CD4-positive, alpha-beta T cell treated with Interleukin-6 for 4 hours (primary cell): ENCODE data around the gene RAB44.
"Not testable (repeated sequence)": the region's sequence is repeated elsewhere in the genome, so short reads cannot be mapped to it uniquely, and the experiment has no call there.

Experiments used
- DNase-seq: peaks from one replicate; pipeline ENCODE4 v3.0.0-alpha.2; 2020; ENCODE audit warnings: mixed read lengths

Gene RAB44

GRCh38 chr6:36697481-36697903 is at the start of gene RAB44:
RAB44 (plus strand) TSS chr6:36697826; CDS start chr6:36704236, 6,410 bp downstream.
- DNase-seq: no peak

- no peak for DNase-seq
Observed at GRCh38 chr6:36649086-36649485, 48.5 kb upstream of the RAB44 start.

- DNase-seq: no peak
Observed at GRCh38 chr6:36649701-36650484, 47.7 kb upstream of the RAB44 start.

- no peak for DNase-seq
Observed at GRCh38 chr6:36650848-36651478, 46.7 kb upstream of the RAB44 start.

- no peak for DNase-seq
Observed at GRCh38 chr6:36651659-36652379, 45.8 kb upstream of the RAB44 start.

GRCh38 chr6:36654469-36654868 is 43.2 kb upstream of the RAB44 start:
- DNase-seq: not testable (repeated sequence)

- no peak for DNase-seq
Observed at GRCh38 chr6:36655085-36655724, 42.4 kb upstream of the RAB44 start.

- no peak for DNase-seq
Observed at GRCh38 chr6:36656441-36656840, 41.2 kb upstream of the RAB44 start.

- DNase-seq: no peak
Observed at GRCh38 chr6:36657271-36657670, 40.4 kb upstream of the RAB44 start.

GRCh38 chr6:36657942-36658544 is 39.6 kb upstream of the RAB44 start:
- no peak for DNase-seq

GRCh38 chr6:36659271-36659670 is 38.4 kb upstream of the RAB44 start:
- no peak for DNase-seq

GRCh38 chr6:36660771-36661471 is 36.7 kb upstream of the RAB44 start:
- DNase-seq: no peak

- DNase-seq: no peak
Observed at GRCh38 chr6:36662380-36662779, 35.2 kb upstream of the RAB44 start.

- DNase-seq: peak; percentile 19
Observed at GRCh38 chr6:36662827-36663256, 34.8 kb upstream of the RAB44 start.

GRCh38 chr6:36663504-36664446 is 33.9 kb upstream of the RAB44 start:
- no peak for DNase-seq

GRCh38 chr6:36665180-36665579 is 32.4 kb upstream of the RAB44 start:
- no peak for DNase-seq

- no peak for DNase-seq
Observed at GRCh38 chr6:36666287-36666686, 31.3 kb upstream of the RAB44 start.

- no peak for DNase-seq
Observed at GRCh38 chr6:36666826-36667591, 30.6 kb upstream of the RAB44 start.

- DNase-seq: no peak
Observed at GRCh38 chr6:36668591-36668990, 29.0 kb upstream of the RAB44 start.

GRCh38 chr6:36669002-36669401 is 28.6 kb upstream of the RAB44 start:
- DNase-seq: no peak
